DMS114 treated with DMSO at 0.1 percent for 48 hours (cell line): ENCODE measurements around the gene NBEA.

Experiments
- DNase-seq: peaks from one replicate; lab custom pipeline; 2025; ENCODE audit not compliant: unreplicated experiment; lab: John Stamatoyannopoulos, UW

The NBEA gene

GRCh38 chr13:35554972-35555623, 613.0 kb downstream of the NBEA start:
- DNase-seq = no peak

- DNase-seq = no peak
Measured at GRCh38 chr13:35557475-35557874, 615.4 kb downstream of the NBEA start.

- DNase-seq = no peak
Measured at GRCh38 chr13:35561540-35561939, 619.5 kb downstream of the NBEA start.

GRCh38 chr13:35565273-35565672, 623.2 kb downstream of the NBEA start:
- no peak for DNase-seq

GRCh38 chr13:35566340-35566739, 624.3 kb downstream of the NBEA start:
- no peak for DNase-seq

GRCh38 chr13:35567406-35567980, 625.4 kb downstream of the NBEA start:
- no peak for DNase-seq

GRCh38 chr13:35573639-35574038, 631.6 kb downstream of the NBEA start:
- DNase-seq = no peak

- no peak for DNase-seq
Measured at GRCh38 chr13:35592457-35592856, 650.4 kb downstream of the NBEA start.

GRCh38 chr13:35593651-35594050, 651.6 kb downstream of the NBEA start:
- no peak for DNase-seq

- no peak for DNase-seq
Measured at GRCh38 chr13:35594096-35594495, 652.0 kb downstream of the NBEA start.

- DNase-seq = no peak
Measured at GRCh38 chr13:35595181-35595580, 653.1 kb downstream of the NBEA start.

GRCh38 chr13:35596321-35597030, 654.4 kb downstream of the NBEA start:
- DNase-seq = no peak

- no peak for DNase-seq
Measured at GRCh38 chr13:35597451-35597850, 655.4 kb downstream of the NBEA start.

- DNase-seq = no peak
Measured at GRCh38 chr13:35598233-35598632, 656.2 kb downstream of the NBEA start.

GRCh38 chr13:35598790-35599369, 656.8 kb downstream of the NBEA start:
- DNase-seq = no peak

- no peak for DNase-seq
Measured at GRCh38 chr13:35599384-35599783, 657.3 kb downstream of the NBEA start.

GRCh38 chr13:35600137-35600536, 658.1 kb downstream of the NBEA start:
- no peak for DNase-seq

- no peak for DNase-seq
Measured at GRCh38 chr13:35603593-35604285, 661.7 kb downstream of the NBEA start.

- no peak for DNase-seq
Measured at GRCh38 chr13:35614666-35615065, 672.6 kb downstream of the NBEA start.

- no peak for DNase-seq
Measured at GRCh38 chr13:35617420-35617819, 675.4 kb downstream of the NBEA start.

- no peak for DNase-seq
Measured at GRCh38 chr13:35618565-35619083, 676.6 kb downstream of the NBEA start.
